SK-N-SH treated with all-trans-retinoic acid at 6 μM for 48 hours (cell line): ENCODE measurements around the gene DHCR7.

Source experiments
- ATAC-seq: fragments of 200-7000 bp; cut with Tn5 transposase; 3 replicates; pipeline ENCODE4 v1.9.1; 2020; ENCODE audit warnings: mild to moderate bottlenecking, moderate library complexity
- ARNTL ChIP-seq: fragments of 450-650 bp; formaldehyde crosslinking; IDR thresholded peaks from 2 replicates; pipeline ENCODE4 v1.5.0; 2020; ENCODE audit warnings: low read depth, mild to moderate bottlenecking, moderate library complexity, borderline replicate concordance
- BACH2 ChIP-seq: fragments of 250-450 bp; sonication (Bioruptor Pico); IDR thresholded peaks from 2 replicates; pipeline ENCODE4 v1.9.0; 2021; ENCODE audit warnings: mild to moderate bottlenecking, borderline replicate concordance
- ESRRG ChIP-seq: fragments of 250-450 bp; sonication (Bioruptor Pico); IDR thresholded peaks from 2 replicates; pipeline ENCODE4 v1.6.1; 2021; ENCODE audit warnings: mild to moderate bottlenecking
- GLIS3 ChIP-seq: fragments of 250-450 bp; sonication (Bioruptor Pico); IDR thresholded peaks from 2 replicates; pipeline ENCODE4 v1.5.0; 2020; ENCODE audit warnings: mild to moderate bottlenecking, moderate library complexity
- ISL1 ChIP-seq: fragments of 250-450 bp; sonication (Bioruptor Pico); IDR thresholded peaks from 2 replicates; pipeline ENCODE4 v2.1.2; 2022; ENCODE audit warnings: mild to moderate bottlenecking, moderate library complexity
- OSR1 ChIP-seq: fragments of 250-450 bp; sonication (Bioruptor Pico); IDR thresholded peaks from 2 replicates; pipeline ENCODE4 v1.8.0; 2022; ENCODE audit warnings: moderate library complexity, mild to moderate bottlenecking, inconsistent platforms
- PPARA ChIP-seq: fragments of 250-450 bp; sonication (Bioruptor Pico); IDR thresholded peaks from 2 replicates; pipeline ENCODE4 v1.5.0; 2020; ENCODE audit warnings: mild to moderate bottlenecking, borderline replicate concordance
- RARB ChIP-seq: fragments of 250-450 bp; sonication (Bioruptor Pico); IDR thresholded peaks from 2 replicates; pipeline ENCODE4 v1.8.0; 2021; ENCODE audit warnings: mild to moderate bottlenecking, moderate library complexity
- SNAI2 ChIP-seq: fragments of 250-450 bp; sonication (Bioruptor Pico); IDR thresholded peaks from 2 replicates; pipeline ENCODE4 v1.5.0; 2020; ENCODE audit warnings: mild to moderate bottlenecking, moderate library complexity
- TCF4 ChIP-seq: fragments of 250-450 bp; sonication (Bioruptor Pico); IDR thresholded peaks from 2 replicates; pipeline ENCODE4 v1.8.0; 2021; ENCODE audit warnings: mild to moderate bottlenecking, moderate library complexity, borderline replicate concordance
- TOX ChIP-seq: fragments of 250-450 bp; sonication (Bioruptor Pico); IDR thresholded peaks from 2 replicates; pipeline ENCODE4 v1.8.0; 2021; ENCODE audit warnings: mild to moderate bottlenecking, moderate library complexity, borderline replicate concordance
- ZC3H10 ChIP-seq: fragments of 250-450 bp; sonication (Bioruptor Pico); IDR thresholded peaks from 2 replicates; pipeline ENCODE4 v1.5.1; 2021; ENCODE audit warnings: mild to moderate bottlenecking, moderate library complexity
- ZFP3 ChIP-seq: fragments of 250-450 bp; sonication (Bioruptor Pico); IDR thresholded peaks from 2 replicates; pipeline ENCODE4 v1.5.0; 2020; ENCODE audit warnings: mild to moderate bottlenecking, moderate library complexity
- ZFP30 ChIP-seq: fragments of 450-650 bp; formaldehyde crosslinking; IDR thresholded peaks from 2 replicates; pipeline ENCODE4 v1.5.0; 2022; ENCODE audit warnings: mild to moderate bottlenecking, moderate library complexity
- ZNF565 ChIP-seq: fragments of 450-650 bp; formaldehyde crosslinking; conservative IDR thresholded peaks from 2 replicates; pipeline ENCODE4 v1.5.0; 2020; ENCODE audit warnings: low read depth, mild to moderate bottlenecking, moderate library complexity
- ZNF70 ChIP-seq: fragments of 450-650 bp; formaldehyde crosslinking; IDR thresholded peaks from 2 replicates; pipeline ENCODE4 v1.5.0; 2020; ENCODE audit warnings: mild to moderate bottlenecking, moderate library complexity
- TF ChIP-seq, protein P1 (sequence below): fragments of 250-450 bp; sonication (Bioruptor Pico); IDR thresholded peaks from 2 replicates; pipeline ENCODE4 v1.8.0; 2020; ENCODE audit warnings: mild to moderate bottlenecking, moderate library complexity, borderline replicate concordance
- TF ChIP-seq, protein P2 (sequence below): fragments of 250-450 bp; sonication (Bioruptor Pico); IDR thresholded peaks from 2 replicates; pipeline ENCODE4 v1.8.0; 2021; ENCODE audit warnings: low read depth, mild to moderate bottlenecking, moderate library complexity, borderline replicate concordance
- TF ChIP-seq, protein P3 (sequence below): fragments of 250-450 bp; sonication (Bioruptor Pico); IDR thresholded peaks from 2 replicates; pipeline ENCODE4 v1.5.1; 2020; ENCODE audit warnings: low read depth, mild to moderate bottlenecking, moderate library complexity
- TF ChIP-seq, protein P4 (sequence below): fragments of 250-450 bp; sonication (Bioruptor Pico); IDR thresholded peaks from 2 replicates; pipeline ENCODE4 v1.5.1; 2021; ENCODE audit warnings: mild to moderate bottlenecking, moderate library complexity
- TF ChIP-seq, protein P5 (sequence below): fragments of 250-450 bp; sonication (Bioruptor Pico); IDR thresholded peaks from 2 replicates; pipeline ENCODE4 v1.5.0; 2020; ENCODE audit warnings: mild to moderate bottlenecking, moderate library complexity

DHCR7 gene

DNA sequence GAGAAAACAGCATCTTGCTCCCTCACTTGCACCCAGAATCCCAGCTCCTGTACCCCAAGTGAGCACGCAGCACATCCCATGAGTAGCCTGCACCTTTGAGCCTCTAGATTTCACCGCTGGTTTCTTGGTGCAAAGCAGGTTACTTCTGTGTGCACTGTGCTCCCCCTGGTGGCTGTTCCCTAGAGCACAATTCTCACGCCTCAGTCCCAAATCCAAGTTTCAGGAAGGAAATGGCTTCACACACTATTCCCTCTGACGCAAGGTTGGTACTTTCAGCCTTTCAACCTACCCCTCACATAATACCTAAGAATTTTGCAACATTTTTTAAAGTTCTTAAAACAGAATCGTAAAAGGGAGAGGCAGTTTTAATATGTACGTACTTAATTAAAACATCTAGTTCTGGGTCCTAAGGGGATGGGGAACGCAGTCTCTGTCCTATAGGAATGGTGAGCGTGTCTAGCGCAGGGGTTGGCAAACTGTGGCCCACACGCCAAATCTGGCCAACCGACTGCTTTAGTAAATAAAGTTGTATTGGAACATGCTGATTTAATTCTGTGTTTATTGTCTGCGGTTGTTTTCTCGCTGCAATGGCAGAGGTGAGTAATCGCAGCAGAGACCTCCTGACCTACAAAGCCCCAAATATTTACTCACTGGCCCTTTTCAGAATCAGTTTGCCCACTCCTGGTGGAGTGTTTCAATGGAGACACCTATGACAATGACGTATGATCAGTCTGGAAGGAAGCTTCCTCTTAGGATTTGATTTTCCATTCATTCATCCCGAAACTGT, 27.5 kb downstream of the DHCR7 start:
- TF ChIP-seq PPARA (CRISPR knock-in tag) (no peak), TOX (no peak), ARNTL (no peak), TCF4 (CRISPR knock-in tag) (no peak), ZC3H10 (CRISPR knock-in tag) (no peak), ISL1 (CRISPR knock-in tag) (no peak), ZNF70 (CRISPR knock-in tag) (no peak), ESRRG (no peak), ZNF565 (no peak), SNAI2 (no peak)
- TF ChIP-seq, protein P1, sequence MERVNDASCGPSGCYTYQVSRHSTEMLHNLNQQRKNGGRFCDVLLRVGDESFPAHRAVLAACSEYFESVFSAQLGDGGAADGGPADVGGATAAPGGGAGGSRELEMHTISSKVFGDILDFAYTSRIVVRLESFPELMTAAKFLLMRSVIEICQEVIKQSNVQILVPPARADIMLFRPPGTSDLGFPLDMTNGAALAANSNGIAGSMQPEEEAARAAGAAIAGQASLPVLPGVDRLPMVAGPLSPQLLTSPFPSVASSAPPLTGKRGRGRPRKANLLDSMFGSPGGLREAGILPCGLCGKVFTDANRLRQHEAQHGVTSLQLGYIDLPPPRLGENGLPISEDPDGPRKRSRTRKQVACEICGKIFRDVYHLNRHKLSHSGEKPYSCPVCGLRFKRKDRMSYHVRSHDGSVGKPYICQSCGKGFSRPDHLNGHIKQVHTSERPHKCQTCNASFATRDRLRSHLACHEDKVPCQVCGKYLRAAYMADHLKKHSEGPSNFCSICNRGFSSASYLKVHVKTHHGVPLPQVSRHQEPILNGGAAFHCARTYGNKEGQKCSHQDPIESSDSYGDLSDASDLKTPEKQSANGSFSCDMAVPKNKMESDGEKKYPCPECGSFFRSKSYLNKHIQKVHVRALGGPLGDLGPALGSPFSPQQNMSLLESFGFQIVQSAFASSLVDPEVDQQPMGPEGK (CRISPR knock-in tag), result no peak
- TF ChIP-seq, protein P2, sequence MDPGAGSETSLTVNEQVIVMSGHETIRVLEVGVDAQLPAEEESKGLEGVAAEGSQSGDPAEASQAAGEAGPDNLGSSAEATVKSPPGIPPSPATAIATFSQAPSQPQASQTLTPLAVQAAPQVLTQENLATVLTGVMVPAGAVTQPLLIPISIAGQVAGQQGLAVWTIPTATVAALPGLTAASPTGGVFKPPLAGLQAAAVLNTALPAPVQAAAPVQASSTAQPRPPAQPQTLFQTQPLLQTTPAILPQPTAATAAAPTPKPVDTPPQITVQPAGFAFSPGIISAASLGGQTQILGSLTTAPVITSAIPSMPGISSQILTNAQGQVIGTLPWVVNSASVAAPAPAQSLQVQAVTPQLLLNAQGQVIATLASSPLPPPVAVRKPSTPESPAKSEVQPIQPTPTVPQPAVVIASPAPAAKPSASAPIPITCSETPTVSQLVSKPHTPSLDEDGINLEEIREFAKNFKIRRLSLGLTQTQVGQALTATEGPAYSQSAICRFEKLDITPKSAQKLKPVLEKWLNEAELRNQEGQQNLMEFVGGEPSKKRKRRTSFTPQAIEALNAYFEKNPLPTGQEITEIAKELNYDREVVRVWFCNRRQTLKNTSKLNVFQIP (CRISPR knock-in tag), result no peak
- TF ChIP-seq, protein P3, sequence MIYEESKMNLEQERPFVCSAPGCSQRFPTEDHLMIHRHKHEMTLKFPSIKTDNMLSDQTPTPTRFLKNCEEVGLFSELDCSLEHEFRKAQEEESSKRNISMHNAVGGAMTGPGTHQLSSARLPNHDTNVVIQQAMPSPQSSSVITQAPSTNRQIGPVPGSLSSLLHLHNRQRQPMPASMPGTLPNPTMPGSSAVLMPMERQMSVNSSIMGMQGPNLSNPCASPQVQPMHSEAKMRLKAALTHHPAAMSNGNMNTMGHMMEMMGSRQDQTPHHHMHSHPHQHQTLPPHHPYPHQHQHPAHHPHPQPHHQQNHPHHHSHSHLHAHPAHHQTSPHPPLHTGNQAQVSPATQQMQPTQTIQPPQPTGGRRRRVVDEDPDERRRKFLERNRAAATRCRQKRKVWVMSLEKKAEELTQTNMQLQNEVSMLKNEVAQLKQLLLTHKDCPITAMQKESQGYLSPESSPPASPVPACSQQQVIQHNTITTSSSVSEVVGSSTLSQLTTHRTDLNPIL, result no peak
- TF ChIP-seq, protein P4, sequence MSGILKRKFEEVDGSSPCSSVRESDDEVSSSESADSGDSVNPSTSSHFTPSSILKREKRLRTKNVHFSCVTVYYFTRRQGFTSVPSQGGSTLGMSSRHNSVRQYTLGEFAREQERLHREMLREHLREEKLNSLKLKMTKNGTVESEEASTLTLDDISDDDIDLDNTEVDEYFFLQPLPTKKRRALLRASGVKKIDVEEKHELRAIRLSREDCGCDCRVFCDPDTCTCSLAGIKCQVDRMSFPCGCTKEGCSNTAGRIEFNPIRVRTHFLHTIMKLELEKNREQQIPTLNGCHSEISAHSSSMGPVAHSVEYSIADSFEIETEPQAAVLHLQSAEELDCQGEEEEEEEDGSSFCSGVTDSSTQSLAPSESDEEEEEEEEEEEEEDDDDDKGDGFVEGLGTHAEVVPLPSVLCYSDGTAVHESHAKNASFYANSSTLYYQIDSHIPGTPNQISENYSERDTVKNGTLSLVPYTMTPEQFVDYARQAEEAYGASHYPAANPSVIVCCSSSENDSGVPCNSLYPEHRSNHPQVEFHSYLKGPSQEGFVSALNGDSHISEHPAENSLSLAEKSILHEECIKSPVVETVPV (CRISPR knock-in tag), result no peak
- TF ChIP-seq, all 23 proteins: peak for 0
- ATAC-seq, result no peak

DNA sequence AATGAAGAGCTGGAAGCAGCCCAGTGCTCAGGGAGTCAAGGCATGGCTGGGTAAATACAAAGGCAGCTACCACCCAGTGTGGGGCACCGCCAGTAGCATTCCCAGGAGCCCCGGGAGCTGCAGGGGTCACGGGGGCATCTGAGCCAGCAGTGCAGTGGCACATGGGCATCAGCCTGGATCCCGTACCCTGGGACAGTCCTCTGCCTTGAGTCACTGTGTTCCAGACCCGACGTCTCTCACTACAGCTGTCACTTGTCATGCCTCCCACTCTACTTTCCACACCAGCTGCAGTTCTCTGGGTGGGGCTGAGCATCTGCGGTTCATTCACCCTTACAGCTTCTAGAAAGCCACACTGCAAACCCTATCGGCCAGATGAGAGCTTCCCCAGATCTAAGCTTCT, 29.6 kb downstream of the DHCR7 start:
- TF ChIP-seq ISL1 (CRISPR knock-in tag), result no peak
- ATAC-seq, result no peak

DNA sequence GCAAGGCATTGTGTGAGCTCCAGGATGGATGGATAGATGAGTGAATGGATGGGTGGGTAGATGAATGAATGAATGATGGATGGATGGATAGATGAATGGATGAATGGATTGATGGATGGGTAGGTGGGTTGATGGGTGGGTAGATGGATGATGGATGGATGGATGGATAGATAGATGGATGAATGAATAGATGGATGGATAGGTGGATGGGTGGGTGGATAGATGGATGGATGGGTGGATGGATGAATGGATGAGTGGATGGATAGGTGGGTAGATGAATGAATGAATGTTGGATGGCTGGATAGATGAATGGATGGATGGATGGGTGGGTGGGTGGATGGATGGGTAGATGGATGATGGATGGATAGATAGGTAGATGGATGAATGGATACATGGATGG, 33.5 kb downstream of the DHCR7 start:
- ATAC-seq, result no peak
- no peak for TF ChIP-seq ZFP3 (CRISPR knock-in tag)
- TF ChIP-seq, protein P1 (CRISPR knock-in tag), result no peak
- TF ChIP-seq ZC3H10 (CRISPR knock-in tag), result no peak
- no peak for TF ChIP-seq ZFP30 (CRISPR knock-in tag)
- TF ChIP-seq, protein P4 (CRISPR knock-in tag), result no peak
- no peak for TF ChIP-seq OSR1 (CRISPR knock-in tag)
- TF ChIP-seq ESRRG, result no peak
- TF ChIP-seq ZNF565, result no peak
- TF ChIP-seq, protein P5, sequence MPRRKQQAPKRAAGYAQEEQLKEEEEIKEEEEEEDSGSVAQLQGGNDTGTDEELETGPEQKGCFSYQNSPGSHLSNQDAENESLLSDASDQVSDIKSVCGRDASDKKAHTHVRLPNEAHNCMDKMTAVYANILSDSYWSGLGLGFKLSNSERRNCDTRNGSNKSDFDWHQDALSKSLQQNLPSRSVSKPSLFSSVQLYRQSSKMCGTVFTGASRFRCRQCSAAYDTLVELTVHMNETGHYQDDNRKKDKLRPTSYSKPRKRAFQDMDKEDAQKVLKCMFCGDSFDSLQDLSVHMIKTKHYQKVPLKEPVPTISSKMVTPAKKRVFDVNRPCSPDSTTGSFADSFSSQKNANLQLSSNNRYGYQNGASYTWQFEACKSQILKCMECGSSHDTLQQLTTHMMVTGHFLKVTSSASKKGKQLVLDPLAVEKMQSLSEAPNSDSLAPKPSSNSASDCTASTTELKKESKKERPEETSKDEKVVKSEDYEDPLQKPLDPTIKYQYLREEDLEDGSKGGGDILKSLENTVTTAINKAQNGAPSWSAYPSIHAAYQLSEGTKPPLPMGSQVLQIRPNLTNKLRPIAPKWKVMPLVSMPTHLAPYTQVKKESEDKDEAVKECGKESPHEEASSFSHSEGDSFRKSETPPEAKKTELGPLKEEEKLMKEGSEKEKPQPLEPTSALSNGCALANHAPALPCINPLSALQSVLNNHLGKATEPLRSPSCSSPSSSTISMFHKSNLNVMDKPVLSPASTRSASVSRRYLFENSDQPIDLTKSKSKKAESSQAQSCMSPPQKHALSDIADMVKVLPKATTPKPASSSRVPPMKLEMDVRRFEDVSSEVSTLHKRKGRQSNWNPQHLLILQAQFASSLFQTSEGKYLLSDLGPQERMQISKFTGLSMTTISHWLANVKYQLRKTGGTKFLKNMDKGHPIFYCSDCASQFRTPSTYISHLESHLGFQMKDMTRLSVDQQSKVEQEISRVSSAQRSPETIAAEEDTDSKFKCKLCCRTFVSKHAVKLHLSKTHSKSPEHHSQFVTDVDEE (CRISPR knock-in tag), result no peak
- no peak for TF ChIP-seq BACH2 (CRISPR knock-in tag)
- no peak for TF ChIP-seq GLIS3 (CRISPR knock-in tag)
- TF ChIP-seq ISL1 (CRISPR knock-in tag), result no peak
- no peak for TF ChIP-seq RARB (CRISPR knock-in tag)
- TF ChIP-seq ARNTL, result no peak
- TF ChIP-seq, protein P3, result no peak
- no peak for TF ChIP-seq TOX
